K562 (cell line): ENCODE data around the gene PTPMT1. TPM values are rescaled to one million over a fixed set of nuclear protein-coding genes. Genes with fewer than 3 reads are reported as not detected.

Experiments
- ATAC-seq: fragments of 200-7000 bp; cut with Tn5 transposase; 3 replicates; pipeline ENCODE4 v1.9.1; 2020; ENCODE audit warnings: moderate library complexity
- BruUV-seq: library from RNA; stranded (reverse); fragments of 400-500 nt; replicated peaks from 2 replicates; lab custom pipeline; 2021; lab: Mats Ljungman, UMichigan
- CTCF ChIA-PET: fragments of 300-600 bp; formaldehyde crosslinking; extraction: SDS; loops from one replicate; lab custom pipeline; 2021; ENCODE audit warnings: low intra/inter-chr PET ratio; lab: Yijun Ruan, JAX
- POLR2A ChIA-PET: fragments of 300-600, 350-650 bp; sonication (Branson Sonifier 250); formaldehyde crosslinking; extraction: SDS; loops from one replicate; lab custom pipeline; 2021; ENCODE audit warnings: antibody characterized with exemption, inconsistent platforms; lab: Yijun Ruan, JAX
- DNase-seq, 4 experiments: peaks; one replicate each; pipeline versions ENCODE4 v3.0.0 to v3.0.0-alpha.2; 2011 to 2018; ENCODE audit warnings: low spot score in 3 of 4, mixed read lengths in 3 of 4; ENCODE audit errors: extremely low read depth in 1 of 4
- FAIRE-seq: peaks from 2 replicates; lab custom pipeline; 2011; peaks lifted over from hg19 to GRCh38; lab: Jason Lieb, UNC
- H2AFZ ChIP-seq: 2 replicates; pipeline ENCODE4 v1.6.0; 2011; ENCODE audit warnings: low read depth, low read length, control low read depth, inconsistent platforms
- H3K27ac ChIP-seq: fragments of 200-600 bp; 3 replicates; pipeline ENCODE4 v1.8.0; 2011; ENCODE audit warnings: low read depth, mild to moderate bottlenecking, control low read depth, inconsistent platforms, low read length, moderate library complexity, mixed read lengths; ENCODE audit errors: extremely low read depth
- H3K27me3 ChIP-seq, 2 experiments: fragments of 300-600 bp in 1 of 2; 2 replicates in 1 of 2; 3 replicates in 1 of 2; pipeline versions ENCODE4 v1.6.0 to v1.8.0; 2011; ENCODE audit warnings: inconsistent platforms in 2 of 2, low read length in 2 of 2, mild to moderate bottlenecking in 1 of 2, mixed read lengths in 1 of 2, moderate library complexity in 1 of 2; ENCODE audit not compliant: control insufficient read depth in 2 of 2, insufficient read depth in 2 of 2
- H3K36me3 ChIP-seq: fragments of 300-600 bp; 3 replicates; pipeline ENCODE4 v1.8.0; 2011; ENCODE audit warnings: mild to moderate bottlenecking, low read length, inconsistent platforms; ENCODE audit not compliant: control insufficient read depth, insufficient read depth
- H3K4me1 ChIP-seq, 2 experiments: fragments of 200-600 bp in 1 of 2; replicated peaks in 1 of 2; 2 replicates in 1 of 2; 3 replicates in 1 of 2; pipeline versions ENCODE4 v1.5.1 to v1.8.0; 2011; ENCODE audit warnings: inconsistent platforms in 2 of 2, low read length in 2 of 2, mild to moderate bottlenecking in 1 of 2, mixed read lengths in 1 of 2, moderate library complexity in 1 of 2; ENCODE audit not compliant: control insufficient read depth in 2 of 2, insufficient read depth in 2 of 2
- H3K4me2 ChIP-seq: 2 replicates; pipeline ENCODE4 v1.6.1; 2011; ENCODE audit warnings: low read length, control low read depth, inconsistent platforms, mixed read lengths; ENCODE audit not compliant: insufficient read depth
- H3K4me3 ChIP-seq: fragments of 200-600 bp; sonication (generic), shearing (Covaris generic); 2 replicates; pipeline ENCODE4 v1.5.1; 2016; ENCODE audit warnings: control low read depth, inconsistent platforms
- H3K79me2 ChIP-seq: fragments of 200-600 bp; 3 replicates; pipeline ENCODE4 v1.8.0; 2011; ENCODE audit warnings: low read length, inconsistent platforms; ENCODE audit not compliant: control insufficient read depth, insufficient read depth
- H3K9ac ChIP-seq, 2 experiments: 2 replicates each; pipeline versions ENCODE4 v1.6.0 to v1.6.1; 2011; ENCODE audit warnings: low read depth in 2 of 2, low read length in 2 of 2, control low read depth in 1 of 2, inconsistent platforms in 1 of 2, mild to moderate bottlenecking in 1 of 2, mixed read lengths in 1 of 2; ENCODE audit not compliant: insufficient read depth in 1 of 2
- H3K9me1 ChIP-seq: one replicate; pipeline ENCODE4 v1.6.0; 2011; ENCODE audit warnings: inconsistent platforms, mild to moderate bottlenecking, low read length, moderate library complexity; ENCODE audit not compliant: control insufficient read depth, insufficient read depth
- H3K9me3 ChIP-seq: replicated peaks from 2 replicates; pipeline ENCODE4 v1.5.1; 2011; ENCODE audit warnings: low read depth, low read length, inconsistent platforms; ENCODE audit not compliant: control insufficient read depth, insufficient read depth
- H4K20me1 ChIP-seq: replicated peaks from 2 replicates; pipeline ENCODE4 v1.6.1; 2011; ENCODE audit warnings: low read length, inconsistent platforms, mixed read lengths; ENCODE audit not compliant: control insufficient read depth, insufficient read depth
- ATF6 ChIP-seq: sonication (generic); formaldehyde crosslinking; IDR thresholded peaks from 2 replicates; pipeline ENCODE4 v1.4.0; 2020; ENCODE audit warnings: mild to moderate bottlenecking, missing genetic modification reagents
- CBX3 ChIP-seq, 2 experiments: IDR thresholded peaks; 1 replicate in 1 of 2; 2 replicates in 1 of 2; pipeline ENCODE4 v1.6.1; 2012; ENCODE audit warnings: inconsistent platforms in 2 of 2, low read length in 2 of 2, borderline replicate concordance in 1 of 2, control low read depth in 1 of 2
- EWSR1 ChIP-seq: fragments of 450-650 bp; IDR thresholded peaks from 2 replicates; pipeline ENCODE4 v1.6.1; 2018; ENCODE audit warnings: borderline replicate concordance, mild to moderate bottlenecking, low read depth, moderate library complexity; ENCODE audit not compliant: partially characterized antibody
- EZH2 ChIP-seq: IDR thresholded peaks from 2 replicates; pipeline ENCODE4 v1.6.1; 2012; ENCODE audit warnings: low read depth, mild to moderate bottlenecking, inconsistent platforms, low read length, borderline replicate concordance
- IFI16 ChIP-seq: fragments of 250-450 bp; sonication (Bioruptor Pico); IDR thresholded peaks from 2 replicates; pipeline ENCODE4 v2.1.2; 2022; ENCODE audit warnings: mild to moderate bottlenecking, inconsistent platforms
- NCOA4 ChIP-seq: fragments of 450-650 bp; IDR thresholded peaks from 2 replicates; pipeline ENCODE4 v1.6.1; 2018; ENCODE audit warnings: mild to moderate bottlenecking; ENCODE audit not compliant: partially characterized antibody
- POLR2AphosphoS5 ChIP-seq: IDR thresholded peaks from 2 replicates; pipeline ENCODE4 v1.6.1; 2011; ENCODE audit warnings: mild to moderate bottlenecking, low read depth, low read length, moderate library complexity; ENCODE audit not compliant: control insufficient read depth, insufficient read depth
- RBM39 ChIP-seq: fragments of 200-400 bp; formaldehyde crosslinking; optimal IDR thresholded peaks from 2 replicates; pipeline ENCODE3; 2018; ENCODE audit warnings: low read depth, low read length
- SIX5 ChIP-seq, 2 experiments: IDR thresholded peaks; 2 replicates each; pipeline ENCODE4 v1.6.1; 2011; ENCODE audit warnings: low read length in 2 of 2, borderline replicate concordance in 1 of 2, low read depth in 1 of 2, mild to moderate bottlenecking in 1 of 2, moderate library complexity in 1 of 2; ENCODE audit not compliant: insufficient read depth in 1 of 2
- STAT5B ChIP-seq: fragments of 250-450 bp; sonication (Bioruptor Pico); IDR thresholded peaks from 2 replicates; pipeline ENCODE4 v1.8.0; 2021; ENCODE audit warnings: mild to moderate bottlenecking, inconsistent platforms
- TBL1XR1 ChIP-seq, 2 experiments: IDR thresholded peaks; 2 replicates each; pipeline ENCODE4 v1.6.1; 2012; ENCODE audit warnings: improper control_type of control experiment in 2 of 2, low read length in 2 of 2, mild to moderate bottlenecking in 1 of 2
- TEAD1 ChIP-seq, 2 experiments: fragments of 450-650 bp in 1 of 2; sonication (generic) in 1 of 2; formaldehyde crosslinking; IDR thresholded peaks; 2 replicates each; pipeline versions ENCODE4 v1.4.0 to v1.8.0; 2020 to 2022; ENCODE audit warnings: mild to moderate bottlenecking in 2 of 2, missing genetic modification reagents in 1 of 2
- TEAD2 ChIP-seq: fragments of 450-650 bp; IDR thresholded peaks from 2 replicates; pipeline ENCODE4 v1.6.1; 2016; ENCODE audit warnings: missing genetic modification characterization, control low read depth, missing compliant biosample characterization
- ZNF668 ChIP-seq: fragments of 250-450 bp; sonication (Bioruptor Pico); IDR thresholded peaks from 2 replicates; pipeline ENCODE4 v1.8.0; 2022; ENCODE audit warnings: mild to moderate bottlenecking, inconsistent platforms
- WGBS: fragments of 100-300 bp; shearing (Covaris generic); methylation state at CpG from one replicate; pipeline ENCODE4 v1.1.6; 2016; ENCODE audit warnings: low coverage, mixed read lengths; ENCODE audit not compliant: insufficient coverage; ENCODE audit errors: missing lambda C conversion rate; 5-methylcytosine and 5-hydroxymethylcytosine counted together
- in situ Hi-C: fragments of 300-500 bp; cut with MboI; formaldehyde crosslinking; loops from 4 replicates; pipeline ENCODE4 v1.15.0; 2018; ENCODE audit warnings: inconsistent platforms, mixed read lengths
- intact Hi-C: fragments of 100-400 bp; cut with micrococcal nuclease; formaldehyde crosslinking; loops from 2 replicates; pipeline ENCODE4 v1.14.2; 2022
- polyA plus RNA-seq, 8 experiments: library from polyadenylated mRNA; depleted of rRNA in 4 of 8; stranded (reverse) in 5 of 8; unstranded in 3 of 8; fragments of >200 nt; fragmentation: Nextera tagmentation in 2 of 8; fragmentation: Illumina TruSeq in 1 of 8; extraction: Ambion mirVana in 2 of 8; extraction: Trizol in 1 of 8; gene quantifications; 2 replicates each; pipeline versions ENCODE4 v1.2.1 to v1.2.3, GENCODE V29; 2011 to 2014; ENCODE audit warnings: inconsistent platforms in 1 of 8, missing spikeins in 1 of 8
- total RNA-seq, 7 experiments: library from RNA; depleted of rRNA in 6 of 7; stranded (reverse); fragments of >200 nt in 6 of 7; fragmentation: Illumina TruSeq in 2 of 7; extraction: Trizol in 2 of 7; gene quantifications; 2 replicates each; pipeline versions ENCODE4 v1.2.1 to v1.2.3, GENCODE V29; 2011 to 2021; ENCODE audit warnings: low replicate concordance in 1 of 7
- TF ChIP-seq, protein P1 (sequence below): fragments of 450-650 bp; formaldehyde crosslinking; IDR thresholded peaks from 2 replicates; pipeline ENCODE4 v1.4.0; 2022; ENCODE audit warnings: missing genetic modification characterization

The PTPMT1 gene
- total and polyA plus RNA-seq, 9 of the 15 experiments (the other 6 are each of a cell fraction or from before 2014, with no cell fraction given): 10.4 to 140 (median 67.2) TPM

- no peak for TF ChIP-seq IFI16 (CRISPR knock-in tag)
- TF ChIP-seq CBX3 (IDR thresholded peaks at IDR 0.05; ENCODE audit: borderline replicate concordance in 1 of 2, low read length in 2 of 2): no peak
- TF ChIP-seq, protein P1, sequence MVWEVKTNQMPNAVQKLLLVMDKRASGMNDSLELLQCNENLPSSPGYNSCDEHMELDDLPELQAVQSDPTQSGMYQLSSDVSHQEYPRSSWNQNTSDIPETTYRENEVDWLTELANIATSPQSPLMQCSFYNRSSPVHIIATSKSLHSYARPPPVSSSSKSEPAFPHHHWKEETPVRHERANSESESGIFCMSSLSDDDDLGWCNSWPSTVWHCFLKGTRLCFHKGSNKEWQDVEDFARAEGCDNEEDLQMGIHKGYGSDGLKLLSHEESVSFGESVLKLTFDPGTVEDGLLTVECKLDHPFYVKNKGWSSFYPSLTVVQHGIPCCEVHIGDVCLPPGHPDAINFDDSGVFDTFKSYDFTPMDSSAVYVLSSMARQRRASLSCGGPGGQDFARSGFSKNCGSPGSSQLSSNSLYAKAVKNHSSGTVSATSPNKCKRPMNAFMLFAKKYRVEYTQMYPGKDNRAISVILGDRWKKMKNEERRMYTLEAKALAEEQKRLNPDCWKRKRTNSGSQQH (CRISPR knock-in tag): no peak
- TF ChIP-seq SIX5 (IDR thresholded peaks at IDR 0.05; ENCODE audit: borderline replicate concordance in 1 of 2, insufficient read depth in 1 of 2, low read depth in 1 of 2, low read length in 2 of 2): no peak
- no peak for TF ChIP-seq TEAD1 (CRISPR knock-in tag; IDR thresholded peaks at IDR 0.05)
- no peak for TF ChIP-seq RBM39
- no peak for TF ChIP-seq TEAD2
Observed at GRCh38 chr11:47536915-47537314, 28.5 kb upstream of the PTPMT1 start (continued).

DNA sequence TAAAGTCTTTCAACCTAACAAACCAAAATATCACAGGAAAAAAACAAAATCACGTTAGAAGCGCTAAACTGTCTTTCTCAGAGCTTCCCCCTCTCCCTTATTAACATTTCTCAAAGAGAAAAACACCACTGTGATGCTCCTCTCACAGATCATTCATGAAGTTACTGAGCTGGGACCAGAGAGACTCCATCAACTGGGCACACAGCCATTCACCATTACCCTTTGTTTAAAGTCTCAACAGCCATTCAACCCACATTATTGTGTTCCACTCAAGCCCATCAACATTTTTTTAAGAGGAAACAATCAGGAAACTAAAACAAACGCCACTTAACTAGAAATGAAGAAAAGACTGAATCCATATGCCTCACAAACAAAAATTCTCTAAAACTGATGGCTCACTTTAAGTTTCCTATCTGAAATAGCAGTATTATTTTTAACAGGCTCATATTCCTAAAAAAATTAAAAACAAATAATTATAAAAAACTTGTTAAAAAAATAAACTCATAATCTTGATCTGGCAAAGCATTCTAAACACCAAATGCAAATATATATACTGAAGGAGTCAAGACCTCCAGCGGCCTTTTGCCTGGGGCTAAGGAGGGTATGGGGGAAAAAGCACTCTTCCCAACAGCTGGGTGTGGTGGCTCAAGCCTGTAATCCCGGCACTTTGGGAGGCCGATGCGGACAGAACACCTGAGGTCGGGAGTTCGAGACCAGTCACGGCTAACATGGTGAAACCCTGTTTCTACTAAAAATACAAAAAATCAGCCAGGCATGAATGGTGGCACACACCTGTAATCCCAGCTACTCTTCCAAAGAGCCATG is 26.4 kb upstream of the PTPMT1 start:
- H3K27ac ChIP-seq: no peak overlapping the region
- FAIRE-seq (no peak), ATAC-seq (no peak), DNase-seq (no peak)
- peaks cover 24% of the 10 kb centered on the region; the same call in 2 of the 3 replicates for H3K36me3 ChIP-seq
- intact Hi-C loops (no loop called here), in situ Hi-C loops (no loop called here)
- ChIA-PET POLR2A (interaction anchor here (1.1 to 4.8 kb wide), 5 partner anchors 9 to 74 kb away, joined by 3 to 28 read pairs (median 10); partner anchors contain the start of gene CELF1), CTCF (interaction anchor here (1.0 kb wide), 1 partner anchor 8 kb away, joined by 3 read pairs; no protein-coding TSS in a partner anchor)
- H4K20me1 ChIP-seq: peaks cover 32% of the 10 kb centered on the region; the same call in 1 of the 2 replicates
- H3K4me2 ChIP-seq: no peak overlapping the region
- no peak overlapping the region for H3K9ac ChIP-seq
- no peaks in the 10 kb centered on the region for H3K27me3 ChIP-seq
- no peaks in the 10 kb centered on the region for H3K9me3 ChIP-seq
- H3K4me1 ChIP-seq: peaks cover 4 to 5% of the 10 kb centered on the region in 2 experiments; a peak in 3 of 5 replicates
- TF ChIP-seq TBL1XR1 (IDR thresholded peaks at IDR 0.05; ENCODE audit: low read length in 2 of 2): no peak
- TF ChIP-seq ATF6 (CRISPR knock-in tag): no peak
- no peak for TF ChIP-seq NCOA4
- no peak for TF ChIP-seq EWSR1
- no peak for TF ChIP-seq EZH2
- TF ChIP-seq ZNF668 (CRISPR knock-in tag): no peak
- TF ChIP-seq STAT5B (CRISPR knock-in tag): no peak
- no peak for TF ChIP-seq POLR2AphosphoS5
- no peak overlapping the region for H2AFZ ChIP-seq
- BruUV-seq: no TSS peak
- no peak overlapping the region for H3K4me3 ChIP-seq
- 87% methylated on average over 10 of the region's 10 CpGs for WGBS
- no peaks in the 10 kb centered on the region for H3K9me1 ChIP-seq
- H3K79me2 ChIP-seq: peaks cover 99% of the 10 kb centered on the region
